A673 (cell line): ENCODE measurements around the gene ACRV1.

Experiments used
- EZH2 ChIP-seq: fragments of 200-600 bp; sonication (generic); IDR thresholded peaks from 2 replicates; pipeline ENCODE4 v1.6.1; 2017; ENCODE audit warnings: borderline replicate concordance, low read depth, mild to moderate bottlenecking, mixed read lengths, antibody characterized with exemption, low read length; ENCODE audit not compliant: poor library complexity, severe bottlenecking
- TF ChIP-seq, protein P1 (sequence below): fragments of 300-800, 200-600 bp; sonication (generic); conservative IDR thresholded peaks from 2 replicates; pipeline ENCODE4 v1.5.1; 2017; ENCODE audit warnings: low read depth, mild to moderate bottlenecking, antibody characterized with exemption, low read length, moderate library complexity, mixed read lengths

DNA sequence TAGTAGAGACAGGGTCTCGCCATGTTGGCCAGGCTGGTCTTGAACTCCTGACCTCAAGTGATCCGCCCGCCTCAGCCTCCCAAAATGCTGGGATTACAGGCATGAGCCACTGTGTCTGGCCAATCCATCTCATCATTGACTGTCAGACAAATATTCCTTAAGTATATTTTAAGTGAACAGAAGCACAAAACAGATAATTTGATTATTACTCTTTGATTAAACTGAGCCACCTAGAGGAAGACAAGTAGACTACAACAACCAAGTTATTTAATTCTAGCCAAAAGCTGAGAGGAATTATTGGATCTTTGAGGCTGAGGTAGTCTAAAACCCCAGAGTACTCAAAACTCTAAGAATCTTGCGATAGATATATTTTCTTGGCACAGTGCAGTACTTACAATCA, 1.2 kb downstream of the ACRV1 start:
- TF ChIP-seq, protein P1, sequence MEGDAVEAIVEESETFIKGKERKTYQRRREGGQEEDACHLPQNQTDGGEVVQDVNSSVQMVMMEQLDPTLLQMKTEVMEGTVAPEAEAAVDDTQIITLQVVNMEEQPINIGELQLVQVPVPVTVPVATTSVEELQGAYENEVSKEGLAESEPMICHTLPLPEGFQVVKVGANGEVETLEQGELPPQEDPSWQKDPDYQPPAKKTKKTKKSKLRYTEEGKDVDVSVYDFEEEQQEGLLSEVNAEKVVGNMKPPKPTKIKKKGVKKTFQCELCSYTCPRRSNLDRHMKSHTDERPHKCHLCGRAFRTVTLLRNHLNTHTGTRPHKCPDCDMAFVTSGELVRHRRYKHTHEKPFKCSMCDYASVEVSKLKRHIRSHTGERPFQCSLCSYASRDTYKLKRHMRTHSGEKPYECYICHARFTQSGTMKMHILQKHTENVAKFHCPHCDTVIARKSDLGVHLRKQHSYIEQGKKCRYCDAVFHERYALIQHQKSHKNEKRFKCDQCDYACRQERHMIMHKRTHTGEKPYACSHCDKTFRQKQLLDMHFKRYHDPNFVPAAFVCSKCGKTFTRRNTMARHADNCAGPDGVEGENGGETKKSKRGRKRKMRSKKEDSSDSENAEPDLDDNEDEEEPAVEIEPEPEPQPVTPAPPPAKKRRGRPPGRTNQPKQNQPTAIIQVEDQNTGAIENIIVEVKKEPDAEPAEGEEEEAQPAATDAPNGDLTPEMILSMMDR: peak; percentile 44; the same call in 1 of the 2 replicates
- TF ChIP-seq EZH2: no peak
